Measurements from ENCODE around the gene NFIA.

The NFIA gene

GRCh38 chr1:61295818-61296537 is 213.6 kb downstream of the NFIA start:
- no peak overlapping the region for H3K4me3 ChIP-seq (ENCODE audit: low read length)
- no peak for DNase-seq (ENCODE audit: low read depth)
- TF ChIP-seq, protein P1, sequence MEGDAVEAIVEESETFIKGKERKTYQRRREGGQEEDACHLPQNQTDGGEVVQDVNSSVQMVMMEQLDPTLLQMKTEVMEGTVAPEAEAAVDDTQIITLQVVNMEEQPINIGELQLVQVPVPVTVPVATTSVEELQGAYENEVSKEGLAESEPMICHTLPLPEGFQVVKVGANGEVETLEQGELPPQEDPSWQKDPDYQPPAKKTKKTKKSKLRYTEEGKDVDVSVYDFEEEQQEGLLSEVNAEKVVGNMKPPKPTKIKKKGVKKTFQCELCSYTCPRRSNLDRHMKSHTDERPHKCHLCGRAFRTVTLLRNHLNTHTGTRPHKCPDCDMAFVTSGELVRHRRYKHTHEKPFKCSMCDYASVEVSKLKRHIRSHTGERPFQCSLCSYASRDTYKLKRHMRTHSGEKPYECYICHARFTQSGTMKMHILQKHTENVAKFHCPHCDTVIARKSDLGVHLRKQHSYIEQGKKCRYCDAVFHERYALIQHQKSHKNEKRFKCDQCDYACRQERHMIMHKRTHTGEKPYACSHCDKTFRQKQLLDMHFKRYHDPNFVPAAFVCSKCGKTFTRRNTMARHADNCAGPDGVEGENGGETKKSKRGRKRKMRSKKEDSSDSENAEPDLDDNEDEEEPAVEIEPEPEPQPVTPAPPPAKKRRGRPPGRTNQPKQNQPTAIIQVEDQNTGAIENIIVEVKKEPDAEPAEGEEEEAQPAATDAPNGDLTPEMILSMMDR (conservative IDR thresholded peaks at IDR 0.05; ENCODE audit: low read depth, low read length), result no peak

GRCh38 chr1:61297887-61298286 is 215.5 kb downstream of the NFIA start:
- no peak for DNase-seq (ENCODE audit: low read depth)
- TF ChIP-seq, protein P1 (conservative IDR thresholded peaks at IDR 0.05; ENCODE audit: low read depth, low read length), result no peak
- no peak overlapping the region for H3K4me3 ChIP-seq (ENCODE audit: low read length)

DNA sequence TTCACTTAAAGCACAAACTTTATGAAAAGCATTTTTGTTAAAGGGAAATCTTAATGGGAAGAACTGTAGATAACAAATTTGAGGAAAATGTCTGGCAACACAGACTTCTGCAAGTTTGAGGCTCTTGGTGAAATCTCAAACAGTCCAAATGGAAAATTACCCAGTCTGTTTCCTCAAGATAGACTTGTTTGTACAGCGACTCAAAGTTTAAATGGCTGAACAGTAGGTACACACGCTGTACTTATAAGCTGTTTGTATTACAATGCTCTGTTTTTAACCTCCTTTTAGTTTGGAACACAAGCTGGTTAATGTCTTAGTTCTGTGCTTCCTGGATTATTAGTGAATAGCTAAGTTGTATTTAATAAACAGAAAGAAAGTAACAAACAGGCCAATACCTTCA is 217.1 kb downstream of the NFIA start:
- TF ChIP-seq, protein P1 (conservative IDR thresholded peaks at IDR 0.05; ENCODE audit: low read depth, low read length), result no peak
- DNase-seq (ENCODE audit: low read depth), result no peak
- no peak overlapping the region for H3K4me3 ChIP-seq (ENCODE audit: low read length)

- no peak for DNase-seq (ENCODE audit: low read depth)
- TF ChIP-seq, protein P1 (conservative IDR thresholded peaks at IDR 0.05; ENCODE audit: low read depth, low read length), result no peak
- H3K4me3 ChIP-seq (ENCODE audit: low read length), result no peak overlapping the region
Observed at GRCh38 chr1:61300899-61301298, 218.5 kb downstream of the NFIA start.

- H3K4me3 ChIP-seq (ENCODE audit: low read length), result no peak overlapping the region
- TF ChIP-seq, protein P1 (conservative IDR thresholded peaks at IDR 0.05; ENCODE audit: low read depth, low read length), result no peak
- no peak for DNase-seq (ENCODE audit: low read depth)
Observed at GRCh38 chr1:61301824-61302657, 219.7 kb downstream of the NFIA start.

GRCh38 chr1:61307422-61308142 is 225.2 kb downstream of the NFIA start:
- TF ChIP-seq, protein P1 (conservative IDR thresholded peaks at IDR 0.05; ENCODE audit: low read depth, low read length), result no peak
- no peak overlapping the region for H3K4me3 ChIP-seq (ENCODE audit: low read length)
- DNase-seq (ENCODE audit: low read depth), result no peak
